H9 (cell line): ENCODE results near the gene VIM. TPM values are rescaled to one million over a fixed set of nuclear protein-coding genes. Genes with fewer than 3 reads are reported as not detected.
A peak's percentile ranks its signal among the peaks of the same experiment; 100 is the strongest.

Source experiments
- DNase-seq: peaks from one replicate; pipeline ENCODE4 v3.0.0-alpha.2; 2017
- H2AFZ ChIP-seq: one replicate; pipeline ENCODE4 v1.6.1; 2013; ENCODE audit warnings: mild to moderate bottlenecking, low read length, control low read depth, moderate library complexity
- H2AK5ac ChIP-seq: 2 replicates; pipeline ENCODE4 v1.6.1; 2013; ENCODE audit warnings: low read length, control low read depth, mixed read lengths; ENCODE audit not compliant: insufficient read length
- H2BK120ac ChIP-seq: one replicate; pipeline ENCODE4 v1.6.1; 2013; ENCODE audit warnings: low read depth, mild to moderate bottlenecking, low read length, control low read depth, inconsistent platforms; ENCODE audit not compliant: poor library complexity, severe bottlenecking
- H2BK12ac ChIP-seq: 2 replicates; pipeline ENCODE4 v1.6.1; 2013; ENCODE audit warnings: low read length, control low read depth, mixed read lengths, low read depth; ENCODE audit not compliant: insufficient read length
- H2BK15ac ChIP-seq: 2 replicates; pipeline ENCODE4 v1.6.1; 2013; ENCODE audit warnings: low read depth, low read length, control low read depth
- H2BK20ac ChIP-seq: one replicate; pipeline ENCODE4 v1.6.1; 2013; ENCODE audit warnings: low read depth, mild to moderate bottlenecking, low read length, control low read depth, inconsistent platforms; ENCODE audit not compliant: poor library complexity, severe bottlenecking
- H2BK5ac ChIP-seq: 2 replicates; pipeline ENCODE4 v1.6.1; 2013; ENCODE audit warnings: low read length, control low read depth, mixed read lengths; ENCODE audit not compliant: insufficient read length
- H3K14ac ChIP-seq: 2 replicates; pipeline ENCODE4 v1.6.1; 2013; ENCODE audit warnings: low read length, control low read depth; ENCODE audit not compliant: insufficient read depth
- H3K18ac ChIP-seq: 2 replicates; pipeline ENCODE4 v1.6.1; 2013; ENCODE audit warnings: low read depth, mild to moderate bottlenecking, mixed read lengths, low read length, control low read depth; ENCODE audit not compliant: insufficient read length
- H3K23ac ChIP-seq: 2 replicates; pipeline ENCODE4 v1.6.1; 2013; ENCODE audit warnings: low read length, control low read depth, mixed read lengths, low read depth; ENCODE audit not compliant: insufficient read length
- H3K23me2 ChIP-seq: 2 replicates; pipeline ENCODE4 v1.6.1; 2013; ENCODE audit warnings: low read depth, mild to moderate bottlenecking, mixed read lengths, low read length, control low read depth; ENCODE audit not compliant: insufficient read length, poor library complexity, severe bottlenecking
- H3K27ac ChIP-seq: 2 replicates; pipeline ENCODE4 v1.5.1; 2013; ENCODE audit warnings: low read length, control low read depth, mixed read lengths, low read depth; ENCODE audit not compliant: insufficient read length
- H3K27me3 ChIP-seq: 2 replicates; pipeline ENCODE4 v1.6.1; 2013; ENCODE audit warnings: low read length, control low read depth, inconsistent platforms; ENCODE audit not compliant: insufficient read depth
- H3K4ac ChIP-seq: 2 replicates; pipeline ENCODE4 v1.6.1; 2013; ENCODE audit warnings: low read depth, mild to moderate bottlenecking, control low read depth, inconsistent platforms, low read length, moderate library complexity
- H3K4me1 ChIP-seq: 2 replicates; pipeline ENCODE4 v1.6.1; 2013; ENCODE audit warnings: low read length, control low read depth, inconsistent platforms; ENCODE audit not compliant: insufficient read depth
- H3K4me2 ChIP-seq: 2 replicates; pipeline ENCODE4 v1.6.1; 2013; ENCODE audit warnings: low read length, control low read depth, mixed read lengths; ENCODE audit not compliant: insufficient read length, insufficient read depth
- H3K56ac ChIP-seq: 2 replicates; pipeline ENCODE4 v1.6.1; 2013; ENCODE audit warnings: low read depth, mild to moderate bottlenecking, mixed read lengths, low read length, control low read depth; ENCODE audit not compliant: insufficient read length
- H3K79me1 ChIP-seq: 2 replicates; pipeline ENCODE4 v1.6.1; 2013; ENCODE audit warnings: low read depth, mild to moderate bottlenecking, moderate library complexity, low read length, control low read depth, inconsistent platforms; ENCODE audit not compliant: insufficient read depth, poor library complexity, severe bottlenecking
- H3K79me2 ChIP-seq: 2 replicates; pipeline ENCODE4 v1.6.1; 2013; ENCODE audit warnings: low read length, control low read depth, inconsistent platforms; ENCODE audit not compliant: insufficient read depth
- H3K9ac ChIP-seq: 2 replicates; pipeline ENCODE4 v1.6.1; 2013; ENCODE audit warnings: low read length, control low read depth, mixed read lengths; ENCODE audit not compliant: insufficient read length; ENCODE audit errors: extremely low read depth
- H3K9me3 ChIP-seq: one replicate; pipeline ENCODE4 v1.6.1; 2013; ENCODE audit warnings: low read depth, low read length, inconsistent platforms; ENCODE audit not compliant: control insufficient read depth
- H3T11ph ChIP-seq: one replicate; pipeline ENCODE4 v1.6.1; 2013; ENCODE audit warnings: mild to moderate bottlenecking, low read length, control low read depth, inconsistent platforms
- H4K20me1 ChIP-seq: one replicate; pipeline ENCODE4 v1.6.1; 2013; ENCODE audit not compliant: control insufficient read depth, insufficient read length, insufficient read depth
- H4K5ac ChIP-seq: 2 replicates; pipeline ENCODE4 v1.6.1; 2013; ENCODE audit warnings: low read depth, mild to moderate bottlenecking, mixed read lengths, low read length, control low read depth; ENCODE audit not compliant: insufficient read length
- H4K8ac ChIP-seq: replicated peaks from 2 replicates; pipeline ENCODE4 v1.6.1; 2013; ENCODE audit warnings: low read length, control low read depth, mixed read lengths, low read depth; ENCODE audit not compliant: insufficient read length
- H4K91ac ChIP-seq: 2 replicates; pipeline ENCODE4 v1.6.1; 2013; ENCODE audit warnings: low read depth, mild to moderate bottlenecking, moderate library complexity, mixed read lengths, low read length, control low read depth; ENCODE audit not compliant: insufficient read length
- H3K27ac Mint-ChIP-seq, 3 experiments: 2 replicates in 2 of 3; 3 replicates in 1 of 3; pipeline ENCODE4 v1.8.0; 2020 to 2021; ENCODE audit warnings: mixed read lengths in 3 of 3, mild to moderate bottlenecking in 1 of 3, moderate library complexity in 1 of 3
- H3K27me3 Mint-ChIP-seq: 2 replicates; pipeline ENCODE4 v1.8.0; 2021; ENCODE audit warnings: low read depth, mild to moderate bottlenecking, moderate library complexity, mixed read lengths
- H3K36me3 Mint-ChIP-seq, 3 experiments: 2 replicates in 2 of 3; 3 replicates in 1 of 3; pipeline ENCODE4 v1.8.0; 2020 to 2021; ENCODE audit warnings: low read depth in 3 of 3, mixed read lengths in 3 of 3; ENCODE audit not compliant: insufficient read depth in 1 of 3
- H3K4me1 Mint-ChIP-seq, 2 experiments: 2 replicates each; pipeline ENCODE4 v1.8.0; 2020; ENCODE audit warnings: mixed read lengths in 2 of 2
- H3K4me3 Mint-ChIP-seq, 2 experiments: 2 replicates in 1 of 2; 3 replicates in 1 of 2; pipeline ENCODE4 v1.8.0; 2020 to 2021; ENCODE audit warnings: mild to moderate bottlenecking in 2 of 2, mixed read lengths in 2 of 2, moderate library complexity in 1 of 2
- H3K9me3 Mint-ChIP-seq, 2 experiments: 2 replicates in 1 of 2; 3 replicates in 1 of 2; pipeline ENCODE4 v1.8.0; 2020; ENCODE audit warnings: mild to moderate bottlenecking in 2 of 2, mixed read lengths in 2 of 2, moderate library complexity in 1 of 2
- CTCF ChIP-seq: fragments of 200-600 bp; sonication (generic); conservative IDR thresholded peaks from 3 replicates; pipeline ENCODE4 v1.8.0; 2021; ENCODE audit warnings: antibody characterized with exemption, mild to moderate bottlenecking
- WGBS: extraction: QIAGEN DNeasy Blood & Tissue Kit; methylation state at CpG from one replicate; pipeline ENCODE4 v1.1.7; 2013; ENCODE audit warnings: missing lambda C conversion rate, low lambda C conversion rate, mixed read lengths; ENCODE audit not compliant: insufficient read length; ENCODE audit errors: extremely low coverage; 5-methylcytosine and 5-hydroxymethylcytosine counted together
- total RNA-seq: library from RNA; stranded (reverse); gene quantifications from 2 replicates; pipeline ENCODE4 v1.2.1, GENCODE V29; 2021

Gene VIM
- total RNA-seq, 1 experiment from 2014 or later: 232 TPM

- H2AFZ ChIP-seq: peak overlapping the region; percentile 80
- H3K27me3 ChIP-seq: no peaks in the 10 kb centered on the region
Observed at GRCh38 chr10:17199351-17199804, 28.7 kb upstream of the VIM start.

More at GRCh38 chr10:17199351-17199804, 28.7 kb upstream of the VIM start:
- no peak overlapping the region for H2BK12ac ChIP-seq
- no peak overlapping the region for H3K4ac ChIP-seq
- H3T11ph ChIP-seq: no peak overlapping the region
- no peak overlapping the region for H3K23ac ChIP-seq
- Mint-ChIP-seq H3K27ac (peak overlapping the region; percentile 88 to 98 (median 97)), H3K4me1 (peaks cover 60 to 64% of the 10 kb centered on the region in 2 experiments), H3K27me3 (no peaks in the 10 kb centered on the region), H3K36me3 (peaks cover 0 to 6% (median 0%) of the 10 kb centered on the region in 3 experiments; a peak in 3 of 7 replicates), H3K4me3 (peak overlapping the region; percentile 86 to 89), H3K9me3 (peaks cover 2 to 7% of the 10 kb centered on the region in 2 experiments; a peak in 4 of 5 replicates)
- no CpG with 5 or more reads among the region's 9 CpGs for WGBS
- H2BK20ac ChIP-seq: no peak overlapping the region
- peak overlapping the region; percentile 85 for H3K4me2 ChIP-seq
- no peak overlapping the region for H2AK5ac ChIP-seq
- no peak overlapping the region for H3K56ac ChIP-seq
- no peak for DNase-seq
- no peak overlapping the region for H3K14ac ChIP-seq
- H4K8ac ChIP-seq: no peak overlapping the region
- no peak overlapping the region for H2BK120ac ChIP-seq
- H3K4me1 ChIP-seq: no peaks in the 10 kb centered on the region; the same call in 1 of the 2 replicates
- TF ChIP-seq CTCF: no peak
- no peak overlapping the region for H4K5ac ChIP-seq
- peak overlapping the region; percentile 53 for H3K27ac ChIP-seq
- no peak overlapping the region for H4K91ac ChIP-seq
- no peaks in the 10 kb centered on the region for H3K79me1 ChIP-seq
- no peaks in the 10 kb centered on the region for H4K20me1 ChIP-seq
- peaks cover 10% of the 10 kb centered on the region for H3K23me2 ChIP-seq
- no peak overlapping the region for H3K18ac ChIP-seq
- H3K9ac ChIP-seq: peak overlapping the region; percentile 42
- H2BK5ac ChIP-seq: no peak overlapping the region
- H3K79me2 ChIP-seq: no peaks in the 10 kb centered on the region
- H3K9me3 ChIP-seq: no peaks in the 10 kb centered on the region
- no peak overlapping the region for H2BK15ac ChIP-seq
